Gastrocnemius medialis (tissue), 4 donors: ENCODE results near the gene LMOD2. TPM values are rescaled to one million over a fixed set of nuclear protein-coding genes. Genes with fewer than 3 reads are reported as not detected.
A peak's percentile ranks its signal among the peaks of the same experiment; 100 is the strongest.

ENCODE experiments used
- ATAC-seq, 2 donors: fragments of 150-250 bp; one replicate each; pipeline ENCODE4 v1.9.1; 2016
- DNase-seq, 2 donors: peaks; one replicate each; pipeline ENCODE4 v3.0.0-alpha.2; 2019
- H3K27ac ChIP-seq, 4 donors: fragments of 200-600 bp; sonication (generic); 1 replicate in 1 of 4; 2 replicates in 3 of 4; pipeline ENCODE4 v1.5.1; 2016 to 2018; ENCODE audit warnings: mild to moderate bottlenecking in 2 of 4, moderate library complexity in 1 of 4
- H3K27me3 ChIP-seq, 3 donors: fragments of 200-600 bp; sonication (generic) in 2 of 3; 1 replicate in 1 of 3; 2 replicates in 2 of 3; pipeline versions ENCODE4 v1.5.1 to v1.6.0; 2016 to 2019; ENCODE audit warnings: mild to moderate bottlenecking in 1 of 3, moderate library complexity in 1 of 3
- H3K36me3 ChIP-seq, 2 donors: fragments of 200-600 bp; sonication (generic) in 1 of 2; one replicate each; pipeline ENCODE4 v1.5.1; 2017 to 2018
- H3K4me1 ChIP-seq, 2 donors: fragments of 200-600 bp; sonication (generic) in 1 of 2; one replicate each; pipeline ENCODE4 v1.5.1; 2016 to 2017; ENCODE audit warnings: mild to moderate bottlenecking in 2 of 2
- H3K4me3 ChIP-seq, 4 donors: fragments of 200-600 bp; sonication (generic) in 3 of 4; 1 replicate in 1 of 4; 2 replicates in 3 of 4; pipeline ENCODE4 v1.5.1; 2016 to 2019; ENCODE audit warnings: mild to moderate bottlenecking in 2 of 4
- H3K9me3 ChIP-seq, 3 donors: fragments of 200-600 bp; sonication (generic) in 2 of 3; 1 replicate in 1 of 3; 2 replicates in 2 of 3; pipeline ENCODE4 v1.5.1; 2016 to 2019
- CTCF ChIP-seq, 5 experiments: fragments of 450-650 bp in 3 of 5; fragments of 200-600 bp in 2 of 5; sonication (generic) in 2 of 5; IDR thresholded peaks in 4 of 5; conservative IDR thresholded peaks in 1 of 5; 1 replicate in 4 of 5; 2 replicates in 1 of 5; pipeline ENCODE4 v1.5.1; 2016 to 2019; ENCODE audit warnings: antibody characterized with exemption in 5 of 5, mild to moderate bottlenecking in 3 of 5, moderate library complexity in 3 of 5
- POLR2A ChIP-seq, 2 donors: fragments of 450-650 bp; IDR thresholded peaks; one replicate each; pipeline ENCODE4 v1.6.1; 2017; ENCODE audit warnings: antibody characterized with exemption in 2 of 2, mild to moderate bottlenecking in 2 of 2, moderate library complexity in 2 of 2
- in situ Hi-C, 4 donors: fragments of 200-750 bp; cut with MboI; loops; one replicate each; pipeline versions ENCODE4 v1.15.0 to v1.8.0; 2017; ENCODE audit warnings: low sequenced_read_pairs in 4 of 4
- intact Hi-C: fragments of 100-400 bp; cut with DNase I; formaldehyde crosslinking; loops from one replicate; pipeline ENCODE4 v1.15.1; 2023; ENCODE audit warnings: low total_unique reads
- total RNA-seq, 4 donors: library from RNA; depleted of rRNA; stranded (reverse); fragments of >200 nt; gene quantifications; one replicate each; pipeline versions ENCODE4 v1.1.0 to v1.2.3, GENCODE V29; 2016

LMOD2 gene
- 100 to 1,000 TPM; 150 to 518 (median 314) TPM for total RNA-seq

GRCh38 chr7:123655614-123656013 lies at the start of gene LMOD2:
Gene LMOD2, plus strand, starts transcription at chr7:123655866. Its CDS starts 98 bp downstream, at chr7:123655964.
- intact Hi-C loops = loop anchor here (2.0 to 5.0 kb wide), 3 partner anchors 13 to 92 kb away; partner anchors contain the start of genes ASB15 and WASL

GRCh38 chr7:123607423-123607975 lies 48.2 kb upstream of the LMOD2 start:
- no peaks in the 10 kb centered on the region for H3K27me3 ChIP-seq
- intact Hi-C loops = no loop called here

More at GRCh38 chr7:123655614-123656013, at the start of gene LMOD2:
- H3K36me3 ChIP-seq = no peaks in the 10 kb centered on the region
- H3K27me3 ChIP-seq = no peaks in the 10 kb centered on the region
- peak; percentile 68 to 81 for ATAC-seq
- no peaks in the 10 kb centered on the region for H3K9me3 ChIP-seq
- peak within 1 kb of the TSS; percentile 58 to 73 (median 71) for H3K4me3 ChIP-seq
- peaks cover 31 to 54% of the 10 kb centered on the region in 2 donors for H3K4me1 ChIP-seq
- in situ Hi-C loops = no loop called here
- DNase-seq = peak; percentile 78 to 92
- TF ChIP-seq CTCF (IDR thresholded peaks at IDR 0.05 in 4 of 5, conservative IDR thresholded peaks at IDR 0.05 in 1 of 5) (no peak), POLR2A (IDR thresholded peaks at IDR 0.05) (peak; percentile 86 to 95)
- H3K27ac ChIP-seq = peak within 1 kb of the TSS; percentile 88 to 96 (median 96)

GRCh38 chr7:123608991-123609882 lies 46.4 kb upstream of the LMOD2 start:
- Histone ChIP-seq H3K36me3 (no peaks in the 10 kb centered on the region), H3K4me3 (peak overlapping the region; percentile 36 to 46 (median 40)), H3K27me3 (no peaks in the 10 kb centered on the region), H3K27ac (peak overlapping the region; percentile 91 to 93 (median 92)), H3K9me3 (no peaks in the 10 kb centered on the region), H3K4me1 (peaks cover 36 to 55% of the 10 kb centered on the region in 2 donors)
- TF ChIP-seq CTCF (IDR thresholded peaks at IDR 0.05 in 4 of 5, conservative IDR thresholded peaks at IDR 0.05 in 1 of 5) (no peak), POLR2A (IDR thresholded peaks at IDR 0.05) (peak; percentile 21 to 57)
- in situ Hi-C loops (no loop called here), intact Hi-C loops (loop anchor here (2.0 kb wide), 1 partner anchor 34 kb away; no protein-coding TSS in a partner anchor)
- DNase-seq = peak; percentile 57 to 83
- ATAC-seq = peak; percentile 93 to 96

More at GRCh38 chr7:123607423-123607975, 48.2 kb upstream of the LMOD2 start:
- in situ Hi-C loops = no loop called here
- TF ChIP-seq POLR2A (IDR thresholded peaks at IDR 0.05) (no peak), CTCF (IDR thresholded peaks at IDR 0.05 in 4 of 5, conservative IDR thresholded peaks at IDR 0.05 in 1 of 5) (no peak)
- no peak for DNase-seq
- Histone ChIP-seq H3K4me3 (no peak overlapping the region), H3K9me3 (no peaks in the 10 kb centered on the region), H3K4me1 (peaks cover 35 to 70% of the 10 kb centered on the region in 2 donors), H3K36me3 (no peaks in the 10 kb centered on the region), H3K27ac (peak overlapping the region; percentile 91 to 93 (median 92))
- ATAC-seq = no peak

GRCh38 chr7:123609883-123610239 lies 45.8 kb upstream of the LMOD2 start:
- peak; percentile 1 to 13 for ATAC-seq
- in situ Hi-C loops = no loop called here
- DNase-seq = no peak
- Histone ChIP-seq H3K27ac (peak overlapping the region; percentile 91 to 93 (median 92)), H3K27me3 (no peaks in the 10 kb centered on the region), H3K9me3 (no peaks in the 10 kb centered on the region), H3K4me3 (peak overlapping the region; percentile 36 to 46 (median 40)), H3K4me1 (peaks cover 36 to 52% of the 10 kb centered on the region in 2 donors), H3K36me3 (no peaks in the 10 kb centered on the region)
- intact Hi-C loops = loop anchor here (2.0 kb wide), 1 partner anchor 33 kb away; no protein-coding TSS in a partner anchor
- TF ChIP-seq CTCF (IDR thresholded peaks at IDR 0.05 in 4 of 5, conservative IDR thresholded peaks at IDR 0.05 in 1 of 5) = no peak
- no peak for TF ChIP-seq POLR2A (IDR thresholded peaks at IDR 0.05)
